Measurements from ENCODE around the gene KCNQ4. TPM values are rescaled to one million over a fixed set of nuclear protein-coding genes. Genes with fewer than 3 reads are reported as not detected.

The KCNQ4 gene
- total and polyA plus RNA-seq, 2 of the 8 experiments (the other 6 are each of a cell fraction or from before 2014, with no cell fraction given) = 2.2 to 3.9 TPM

DNA sequence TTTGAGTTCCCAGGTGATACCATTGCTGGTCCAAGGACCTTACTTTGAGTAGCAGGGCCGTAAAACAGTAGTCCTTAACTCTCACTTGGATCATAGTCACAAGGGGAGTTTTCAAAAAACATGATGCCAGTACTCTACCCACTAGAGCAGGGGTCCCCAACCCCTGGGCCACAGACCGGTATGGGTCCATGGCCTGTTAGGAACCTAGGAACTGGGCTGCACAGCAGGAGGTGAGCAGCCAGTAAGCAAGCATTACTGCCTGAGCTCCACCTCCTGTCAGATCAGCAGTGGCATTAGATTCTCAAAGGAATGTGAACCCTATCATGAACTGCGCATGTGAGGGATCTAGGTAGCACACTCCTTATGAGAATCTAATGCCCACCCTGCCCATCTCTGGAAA, 39.7 kb upstream of the KCNQ4 start:
- Histone ChIP-seq H3K9me3 (ENCODE audit: insufficient read depth in 2 of 2, low read depth in 1 of 2, low read length in 1 of 2) (no peaks in the 10 kb centered on the region), H3K79me2 (ENCODE audit: control insufficient read depth in 1 of 2, insufficient read depth in 2 of 2, low read length in 2 of 2) (peaks cover 0 to 11% of the 10 kb centered on the region in 2 experiments; a peak in 1 of 4 replicates), H4K20me1 (replicated peaks in 1 of 2; ENCODE audit: control insufficient read depth in 1 of 2, insufficient read depth in 2 of 2, low read length in 2 of 2) (peaks cover 5 to 6% of the 10 kb centered on the region in 2 experiments), H3K18ac (ENCODE audit: extremely low read depth, low read length) (no peak overlapping the region), H3K9ac (replicated peaks in 1 of 4; ENCODE audit: extremely low read depth in 1 of 4, low read depth in 3 of 4, low read length in 3 of 4) (no peak overlapping the region), H2BK15ac (ENCODE audit: low read length) (no peak overlapping the region), H3K79me1 (ENCODE audit: low read depth, low read length) (peaks cover 7% of the 10 kb centered on the region; the same call in 1 of the 2 replicates), H3K23ac (ENCODE audit: insufficient read length) (no peak overlapping the region), H2BK5ac (ENCODE audit: low read depth, low read length) (no peak overlapping the region), H3K14ac (ENCODE audit: insufficient read length) (no peak overlapping the region), H3K27ac (ENCODE audit: low read depth, low read length) (no peak overlapping the region), H4K5ac (ENCODE audit: insufficient read length, low read depth, low read length) (no peak overlapping the region), H2AK5ac (ENCODE audit: low read depth, low read length) (no peak overlapping the region), H2BK20ac (ENCODE audit: low read length) (no peak overlapping the region), H4K8ac (ENCODE audit: extremely low read depth, insufficient read depth, low read length) (no peak overlapping the region), H2BK120ac (replicated peaks; ENCODE audit: low read depth, low read length) (no peak overlapping the region), H2AFZ (ENCODE audit: low read length) (no peak overlapping the region), H3K4me3 (ENCODE audit: extremely low read depth in 1 of 4, insufficient read depth in 2 of 4, low read depth in 3 of 4, low read length in 4 of 4) (no peak overlapping the region), H3K4me2 (ENCODE audit: insufficient read depth in 1 of 2, low read depth in 2 of 2, low read length in 2 of 2) (no peak overlapping the region), H3K23me2 (ENCODE audit: low read depth, low read length) (no peaks in the 10 kb centered on the region), H3K36me3 (ENCODE audit: control insufficient read depth in 2 of 4, insufficient read depth in 4 of 4, low read length in 3 of 4) (peaks cover 0 to 59% (median 24%) of the 10 kb centered on the region in 4 experiments; a peak in 5 of 8 replicates), H3K4ac (replicated peaks; ENCODE audit: insufficient read length, low read depth, low read length) (no peak overlapping the region), H3K27me3 (replicated peaks in 1 of 4; ENCODE audit: control insufficient read depth in 3 of 4, extremely low read depth in 1 of 4, insufficient read depth in 3 of 4, low read length in 3 of 4) (no peaks in the 10 kb centered on the region), H2BK12ac (ENCODE audit: low read depth, low read length) (no peak overlapping the region), H3K56ac (replicated peaks; ENCODE audit: insufficient read length, low read depth, low read length) (no peak overlapping the region), H3K4me1 (replicated peaks in 1 of 4; ENCODE audit: control insufficient read depth in 3 of 4, insufficient read depth in 4 of 4, low read length in 3 of 4) (no peaks in the 10 kb centered on the region), H4K91ac (replicated peaks; ENCODE audit: insufficient read length, low read length) (no peak overlapping the region)
- WGBS, 2 experiments (ENCODE audit: extremely low coverage in 1 of 2, insufficient coverage in 1 of 2, insufficient read length in 1 of 2, insufficient replicate concordance in 2 of 2, low coverage in 1 of 2, low lambda C conversion rate in 2 of 2, missing lambda C conversion rate in 1 of 2) = 89% methylated on average over 3 of the region's 3 CpGs; no CpG with 5 or more reads in 1 of the 2 experiments
- FAIRE-seq (no peak), DNase-seq (ENCODE audit: low read depth in 1 of 2, low spot score in 2 of 2) (no peak)
- TF ChIP-seq POLR2AphosphoS5 (IDR thresholded peaks at IDR 0.05; ENCODE audit: low read depth, low read length) (peak; percentile 29; the same call in 1 of the 2 replicates), HDAC6 (IDR thresholded peaks at IDR 0.05; ENCODE audit: low read depth, low read length) (no peak), TBP (IDR thresholded peaks at IDR 0.05; ENCODE audit: low read depth, low read length) (no peak), GTF2F1 (IDR thresholded peaks at IDR 0.05; ENCODE audit: borderline replicate concordance, low read depth, low read length) (no peak), CHD1 (IDR thresholded peaks at IDR 0.05; ENCODE audit: low read depth, low read length) (no peak), KDM1A (IDR thresholded peaks at IDR 0.05; ENCODE audit: borderline replicate concordance, low read length) (no peak)
- TF ChIP-seq, protein P1, sequence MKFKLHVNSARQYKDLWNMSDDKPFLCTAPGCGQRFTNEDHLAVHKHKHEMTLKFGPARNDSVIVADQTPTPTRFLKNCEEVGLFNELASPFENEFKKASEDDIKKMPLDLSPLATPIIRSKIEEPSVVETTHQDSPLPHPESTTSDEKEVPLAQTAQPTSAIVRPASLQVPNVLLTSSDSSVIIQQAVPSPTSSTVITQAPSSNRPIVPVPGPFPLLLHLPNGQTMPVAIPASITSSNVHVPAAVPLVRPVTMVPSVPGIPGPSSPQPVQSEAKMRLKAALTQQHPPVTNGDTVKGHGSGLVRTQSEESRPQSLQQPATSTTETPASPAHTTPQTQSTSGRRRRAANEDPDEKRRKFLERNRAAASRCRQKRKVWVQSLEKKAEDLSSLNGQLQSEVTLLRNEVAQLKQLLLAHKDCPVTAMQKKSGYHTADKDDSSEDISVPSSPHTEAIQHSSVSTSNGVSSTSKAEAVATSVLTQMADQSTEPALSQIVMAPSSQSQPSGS (IDR thresholded peaks at IDR 0.05; ENCODE audit: low read length) = no peak
- ChIA-PET POLR2A (ENCODE audit: partially characterized antibody) (interaction anchor here (1.3 to 3.1 kb wide), 2 partner anchors 52 to 81 kb away, joined by 3 to 12 read pairs; partner anchors contain the start of gene NFYC), CTCF (ENCODE audit: partially characterized antibody) (interaction anchor here (0.9 to 2.2 kb wide), 2 partner anchors 40 to 105 kb away, joined by 3 to 5 read pairs; no protein-coding TSS in a partner anchor)
